ENCODE results near the gene COL15A1.

Gene COL15A1

DNA sequence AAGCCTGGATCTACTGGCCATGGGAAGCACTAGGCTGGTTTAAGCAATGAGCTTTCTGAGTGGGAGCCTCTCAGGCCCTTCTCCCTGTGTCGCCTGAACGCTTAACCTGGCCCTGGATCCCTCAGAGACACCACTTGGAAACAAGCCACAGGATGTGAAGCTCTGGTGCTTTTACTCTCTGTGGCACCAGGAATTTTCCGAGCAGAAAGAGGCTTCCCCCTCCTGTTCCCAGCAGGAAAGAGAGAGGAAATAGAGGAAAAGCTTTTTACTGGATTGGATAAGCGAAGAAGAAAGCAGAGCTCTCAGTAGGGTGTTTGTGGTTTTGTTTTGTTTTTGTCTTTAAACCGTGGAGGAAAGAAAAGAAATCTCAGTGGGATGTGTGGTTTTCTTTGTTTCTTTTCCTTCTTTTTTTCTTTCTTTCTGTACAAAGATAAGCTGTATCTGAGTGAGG lies 34.5 kb downstream of the COL15A1 start:
- Histone ChIP-seq H3K4me3 (ENCODE audit: low read length) (no peak overlapping the region), H3K4me1 (ENCODE audit: control insufficient read depth, low read depth, low read length) (no peaks in the 10 kb centered on the region), H4K8ac (ENCODE audit: low read depth, low read length) (no peak overlapping the region), H3K4ac (ENCODE audit: low read depth, low read length) (no peak overlapping the region), H3K79me2 (ENCODE audit: control insufficient read depth, insufficient read depth, low read length) (no peaks in the 10 kb centered on the region), H3K36me3 (ENCODE audit: control insufficient read depth, insufficient read depth, low read length) (no peaks in the 10 kb centered on the region), H3K4me2 (ENCODE audit: low read length) (no peak overlapping the region), H2BK5ac (ENCODE audit: low read length) (no peak overlapping the region), H3K56ac (ENCODE audit: low read length) (peak overlapping the region; percentile 37), H3K18ac (ENCODE audit: low read length) (peak overlapping the region; percentile 71), H3K23ac (ENCODE audit: low read length) (no peak overlapping the region), H3K27ac (ENCODE audit: low read depth, low read length) (peak overlapping the region; percentile 66), H2BK120ac (ENCODE audit: low read depth, low read length) (no peak overlapping the region), H3K27me3 (ENCODE audit: insufficient read depth, low read length, poor library complexity) (no peaks in the 10 kb centered on the region), H2AK5ac (ENCODE audit: low read length) (no peak overlapping the region), H3K9ac (ENCODE audit: low read length) (no peak overlapping the region), H4K5ac (ENCODE audit: low read length) (no peak overlapping the region), H2BK15ac (replicated peaks; ENCODE audit: low read depth) (no peak overlapping the region), H3K79me1 (ENCODE audit: low read length) (no peaks in the 10 kb centered on the region)
- no CpG with 5 or more reads among the region's 5 CpGs for WGBS (ENCODE audit: extremely low coverage, insufficient coverage, low lambda C conversion rate)
- DNase-seq, result no peak

GRCh38 chr9:98980291-98980690 lies 36.6 kb downstream of the COL15A1 start:
- H4K8ac ChIP-seq (ENCODE audit: low read depth, low read length), result no peak overlapping the region
- no peak overlapping the region for H2BK120ac ChIP-seq (ENCODE audit: low read depth, low read length)
- no peaks in the 10 kb centered on the region for H3K36me3 ChIP-seq (ENCODE audit: control insufficient read depth, insufficient read depth, low read length)
- H2BK5ac ChIP-seq (ENCODE audit: low read length), result no peak overlapping the region
- H3K18ac ChIP-seq (ENCODE audit: low read length), result no peak overlapping the region
- no peak overlapping the region for H3K4me2 ChIP-seq (ENCODE audit: low read length)
- no peak overlapping the region for H3K23ac ChIP-seq (ENCODE audit: low read length)
- no peak overlapping the region for H3K56ac ChIP-seq (ENCODE audit: low read length)
- H3K27ac ChIP-seq (ENCODE audit: low read depth, low read length), result no peak overlapping the region
- H3K4me3 ChIP-seq (ENCODE audit: low read length), result no peak overlapping the region
- H2BK15ac ChIP-seq (replicated peaks; ENCODE audit: low read depth), result no peak overlapping the region
- no peaks in the 10 kb centered on the region for H3K79me1 ChIP-seq (ENCODE audit: low read length)
- WGBS (ENCODE audit: extremely low coverage, insufficient coverage, low lambda C conversion rate), result no CpG with 5 or more reads among the region's 5 CpGs
- H3K4me1 ChIP-seq (ENCODE audit: control insufficient read depth, low read depth, low read length), result no peaks in the 10 kb centered on the region
- H3K79me2 ChIP-seq (ENCODE audit: control insufficient read depth, insufficient read depth, low read length), result no peaks in the 10 kb centered on the region
- no peaks in the 10 kb centered on the region for H3K27me3 ChIP-seq (ENCODE audit: insufficient read depth, low read length, poor library complexity)
- no peak overlapping the region for H3K9ac ChIP-seq (ENCODE audit: low read length)
- no peak for DNase-seq
- H2AK5ac ChIP-seq (ENCODE audit: low read length), result no peak overlapping the region
- H4K5ac ChIP-seq (ENCODE audit: low read length), result no peak overlapping the region
- no peak overlapping the region for H3K4ac ChIP-seq (ENCODE audit: low read depth, low read length)

DNA sequence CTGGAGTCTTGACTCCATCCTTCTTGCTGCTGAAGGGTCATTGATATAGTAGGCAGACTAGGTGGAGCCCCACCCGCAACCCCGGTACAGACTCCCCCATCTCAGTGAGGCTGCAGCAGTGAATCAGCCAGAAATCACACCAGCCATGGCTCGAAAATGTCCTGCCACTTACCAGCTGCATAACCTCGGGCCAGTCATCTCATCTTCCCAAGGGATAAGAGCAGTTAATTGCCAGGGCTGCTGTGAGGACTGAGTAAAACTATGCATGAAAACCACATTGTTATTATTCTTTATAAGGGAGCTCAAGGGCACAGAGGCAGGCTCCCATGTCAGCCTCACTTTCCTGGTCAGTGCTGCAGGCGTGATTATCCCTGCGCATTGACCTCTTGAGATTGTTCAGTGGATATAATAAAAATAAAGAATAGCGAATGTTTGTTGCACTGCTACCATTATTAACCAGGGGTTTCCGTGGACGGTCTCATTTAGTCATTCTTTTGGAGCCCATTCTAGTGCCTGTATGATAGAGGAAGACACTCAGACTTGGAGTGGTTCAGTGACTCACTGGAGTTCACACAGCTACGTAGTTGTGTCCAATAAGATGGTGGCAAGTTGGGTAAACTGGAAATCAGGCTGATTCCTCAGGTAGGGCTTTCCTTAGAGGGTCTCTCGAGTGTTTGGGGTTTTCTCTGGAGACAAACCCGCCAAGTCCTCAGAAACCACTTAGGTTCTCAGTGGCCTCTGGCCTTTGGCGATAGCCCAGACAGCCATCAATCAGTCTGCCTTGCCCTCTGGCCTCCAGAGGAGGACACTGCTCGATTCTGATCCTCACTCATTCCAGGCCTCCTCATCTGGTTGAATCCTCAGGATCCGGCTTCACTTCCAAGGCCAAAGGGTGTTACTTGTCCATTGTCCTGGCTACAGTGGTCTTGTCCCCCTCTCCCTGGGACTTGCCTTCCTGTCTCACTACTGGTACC lies 39.9 kb downstream of the COL15A1 start:
- Histone ChIP-seq H3K56ac (ENCODE audit: low read length) (no peak overlapping the region), H3K4me2 (ENCODE audit: low read length) (no peak overlapping the region), H2AK5ac (ENCODE audit: low read length) (no peak overlapping the region), H3K27me3 (ENCODE audit: insufficient read depth, low read length, poor library complexity) (no peaks in the 10 kb centered on the region), H3K79me2 (ENCODE audit: control insufficient read depth, insufficient read depth, low read length) (no peaks in the 10 kb centered on the region), H3K27ac (ENCODE audit: low read depth, low read length) (no peak overlapping the region), H2BK15ac (replicated peaks; ENCODE audit: low read depth) (no peak overlapping the region), H3K4me1 (ENCODE audit: control insufficient read depth, low read depth, low read length) (no peaks in the 10 kb centered on the region), H2BK5ac (ENCODE audit: low read length) (no peak overlapping the region), H3K9ac (ENCODE audit: low read length) (no peak overlapping the region), H3K36me3 (ENCODE audit: control insufficient read depth, insufficient read depth, low read length) (no peaks in the 10 kb centered on the region), H3K18ac (ENCODE audit: low read length) (no peak overlapping the region), H4K8ac (ENCODE audit: low read depth, low read length) (no peak overlapping the region), H4K5ac (ENCODE audit: low read length) (no peak overlapping the region), H3K23ac (ENCODE audit: low read length) (no peak overlapping the region), H2BK120ac (ENCODE audit: low read depth, low read length) (no peak overlapping the region), H3K4ac (ENCODE audit: low read depth, low read length) (no peak overlapping the region), H3K4me3 (ENCODE audit: low read length) (no peak overlapping the region), H3K79me1 (ENCODE audit: low read length) (no peaks in the 10 kb centered on the region)
- WGBS (ENCODE audit: extremely low coverage, insufficient coverage, low lambda C conversion rate), result no CpG with 5 or more reads among the region's 15 CpGs
- no peak for DNase-seq

GRCh38 chr9:98985596-98985995 lies 41.9 kb downstream of the COL15A1 start:
- no peak overlapping the region for H3K18ac ChIP-seq (ENCODE audit: low read length)
- H3K56ac ChIP-seq (ENCODE audit: low read length), result peak overlapping the region; percentile 17
- H3K23ac ChIP-seq (ENCODE audit: low read length), result no peak overlapping the region
- no peak overlapping the region for H4K5ac ChIP-seq (ENCODE audit: low read length)
- DNase-seq, result no peak
- no peak overlapping the region for H2BK5ac ChIP-seq (ENCODE audit: low read length)
- H3K79me1 ChIP-seq (ENCODE audit: low read length), result no peaks in the 10 kb centered on the region
- WGBS (ENCODE audit: extremely low coverage, insufficient coverage, low lambda C conversion rate), result no CpG with 5 or more reads among the region's 22 CpGs
- no peak overlapping the region for H2BK120ac ChIP-seq (ENCODE audit: low read depth, low read length)
- H3K4me1 ChIP-seq (ENCODE audit: control insufficient read depth, low read depth, low read length), result no peaks in the 10 kb centered on the region
- no peaks in the 10 kb centered on the region for H3K36me3 ChIP-seq (ENCODE audit: control insufficient read depth, insufficient read depth, low read length)
- no peak overlapping the region for H4K8ac ChIP-seq (ENCODE audit: low read depth, low read length)
- no peaks in the 10 kb centered on the region for H3K27me3 ChIP-seq (ENCODE audit: insufficient read depth, low read length, poor library complexity)
- no peak overlapping the region for H3K4ac ChIP-seq (ENCODE audit: low read depth, low read length)
- H3K27ac ChIP-seq (ENCODE audit: low read depth, low read length), result no peak overlapping the region
- no peak overlapping the region for H3K4me2 ChIP-seq (ENCODE audit: low read length)
- no peaks in the 10 kb centered on the region for H3K79me2 ChIP-seq (ENCODE audit: control insufficient read depth, insufficient read depth, low read length)
- H3K9ac ChIP-seq (ENCODE audit: low read length), result no peak overlapping the region
- H2AK5ac ChIP-seq (ENCODE audit: low read length), result no peak overlapping the region
- H2BK15ac ChIP-seq (replicated peaks; ENCODE audit: low read depth), result no peak overlapping the region
- H3K4me3 ChIP-seq (ENCODE audit: low read length), result no peak overlapping the region

- Histone ChIP-seq H3K18ac (ENCODE audit: low read length) (no peak overlapping the region), H4K8ac (ENCODE audit: low read depth, low read length) (no peak overlapping the region), H3K4ac (ENCODE audit: low read depth, low read length) (no peak overlapping the region), H3K56ac (ENCODE audit: low read length) (peak overlapping the region; percentile 8), H3K27me3 (ENCODE audit: insufficient read depth, low read length, poor library complexity) (no peaks in the 10 kb centered on the region), H3K36me3 (ENCODE audit: control insufficient read depth, insufficient read depth, low read length) (no peaks in the 10 kb centered on the region), H3K4me1 (ENCODE audit: control insufficient read depth, low read depth, low read length) (no peaks in the 10 kb centered on the region), H3K79me1 (ENCODE audit: low read length) (no peaks in the 10 kb centered on the region), H3K27ac (ENCODE audit: low read depth, low read length) (no peak overlapping the region), H2AK5ac (ENCODE audit: low read length) (no peak overlapping the region), H4K5ac (ENCODE audit: low read length) (no peak overlapping the region), H3K9ac (ENCODE audit: low read length) (no peak overlapping the region), H3K79me2 (ENCODE audit: control insufficient read depth, insufficient read depth, low read length) (no peaks in the 10 kb centered on the region), H3K4me2 (ENCODE audit: low read length) (no peak overlapping the region), H2BK5ac (ENCODE audit: low read length) (no peak overlapping the region), H3K4me3 (ENCODE audit: low read length) (no peak overlapping the region), H2BK15ac (replicated peaks; ENCODE audit: low read depth) (no peak overlapping the region), H3K23ac (ENCODE audit: low read length) (no peak overlapping the region), H2BK120ac (ENCODE audit: low read depth, low read length) (no peak overlapping the region)
- WGBS (ENCODE audit: extremely low coverage, insufficient coverage, low lambda C conversion rate), result no CpG with 5 or more reads among the region's 18 CpGs
- no peak for DNase-seq
Observed at GRCh38 chr9:98986866-98987651, 43.4 kb downstream of the COL15A1 start.

All from mesendoderm (in vitro differentiated cells).